Upper lobe of left lung (tissue), 6 donors: ENCODE measurements around the gene LRRC36. TPM values are rescaled to one million over a fixed set of nuclear protein-coding genes. Genes with fewer than 3 reads are reported as not detected.

ENCODE experiments used
- ATAC-seq, 2 donors: fragments of 200-7000 bp; cut with Tn5 transposase; one replicate each; pipeline ENCODE4 v1.9.1; 2022; ENCODE audit warnings: mild to moderate bottlenecking in 2 of 2, moderate library complexity in 2 of 2; ENCODE audit not compliant: low FRiP score in 2 of 2
- DNase-seq, 2 donors: peaks; one replicate each; pipeline ENCODE4 v3.0.0-alpha.2; 2019 to 2020
- H3K27ac ChIP-seq, 4 donors: fragments of 200-600 bp; sonication (generic); one replicate each; pipeline ENCODE4 v1.5.1; 2016 to 2019
- H3K27me3 ChIP-seq, 4 donors: fragments of 200-600 bp; sonication (generic); one replicate each; pipeline ENCODE4 v1.5.1; 2017 to 2019
- H3K36me3 ChIP-seq, 4 donors: fragments of 200-600 bp; sonication (generic); one replicate each; pipeline ENCODE4 v1.5.1; 2016 to 2019
- H3K4me1 ChIP-seq, 4 donors: fragments of 200-600 bp; sonication (generic); one replicate each; pipeline ENCODE4 v1.5.1; 2018 to 2019
- H3K4me3 ChIP-seq, 4 donors: fragments of 200-600 bp; sonication (generic); one replicate each; pipeline ENCODE4 v1.5.1; 2017 to 2019; ENCODE audit warnings: mild to moderate bottlenecking in 2 of 4, moderate library complexity in 1 of 4
- H3K9me3 ChIP-seq, 4 donors: fragments of 200-600 bp; sonication (generic); one replicate each; pipeline ENCODE4 v1.5.1; 2018 to 2019
- EP300 ChIP-seq, 4 donors: sonication (generic); formaldehyde crosslinking; IDR thresholded peaks; one replicate each; pipeline ENCODE4 v1.5.1; 2017; ENCODE audit warnings: antibody characterized with exemption in 4 of 4, control low read depth in 2 of 4
- POLR2A ChIP-seq, 4 donors: fragments of 450-650 bp; IDR thresholded peaks; one replicate each; pipeline ENCODE4 v1.5.1; 2016 to 2017; ENCODE audit warnings: antibody characterized with exemption in 4 of 4, mild to moderate bottlenecking in 2 of 4
- POLR2AphosphoS5 ChIP-seq, 2 donors: sonication (generic); formaldehyde crosslinking; IDR thresholded peaks; one replicate each; pipeline ENCODE4 v1.5.1; 2017; ENCODE audit warnings: antibody characterized with exemption in 2 of 2
- WGBS, 2 donors: methylation state at CpG; one replicate each; pipeline ENCODE4 v1.1.5; 2017 to 2018; 5-methylcytosine and 5-hydroxymethylcytosine counted together
- total RNA-seq, 6 donors: library from RNA; depleted of rRNA in 4 of 6; stranded (reverse); fragments of >200 nt in 4 of 6; gene quantifications; one replicate each; pipeline versions ENCODE4 v1.1.0 to v1.2.1, GENCODE V29; 2016 to 2021
- TF ChIP-seq, protein P1 (sequence below), 6 experiments: fragments of 450-650 bp in 4 of 6; fragments of 200-600 bp in 2 of 6; sonication (generic) in 2 of 6; IDR thresholded peaks; one replicate each; pipeline ENCODE4 v1.5.1; 2016 to 2019; ENCODE audit warnings: antibody characterized with exemption in 6 of 6
- donor health status: DM: no; HTN: no; CAD: no; lungs with moderate emphysema.
- donor health status: DM: no; HTN: yes; CAD: no; lungs with severe emphysema.

LRRC36 gene
- total RNA-seq, 6 donors from 2014 or later: 5.9 to 110 (median 22.8) TPM

- TF ChIP-seq, protein P1, sequence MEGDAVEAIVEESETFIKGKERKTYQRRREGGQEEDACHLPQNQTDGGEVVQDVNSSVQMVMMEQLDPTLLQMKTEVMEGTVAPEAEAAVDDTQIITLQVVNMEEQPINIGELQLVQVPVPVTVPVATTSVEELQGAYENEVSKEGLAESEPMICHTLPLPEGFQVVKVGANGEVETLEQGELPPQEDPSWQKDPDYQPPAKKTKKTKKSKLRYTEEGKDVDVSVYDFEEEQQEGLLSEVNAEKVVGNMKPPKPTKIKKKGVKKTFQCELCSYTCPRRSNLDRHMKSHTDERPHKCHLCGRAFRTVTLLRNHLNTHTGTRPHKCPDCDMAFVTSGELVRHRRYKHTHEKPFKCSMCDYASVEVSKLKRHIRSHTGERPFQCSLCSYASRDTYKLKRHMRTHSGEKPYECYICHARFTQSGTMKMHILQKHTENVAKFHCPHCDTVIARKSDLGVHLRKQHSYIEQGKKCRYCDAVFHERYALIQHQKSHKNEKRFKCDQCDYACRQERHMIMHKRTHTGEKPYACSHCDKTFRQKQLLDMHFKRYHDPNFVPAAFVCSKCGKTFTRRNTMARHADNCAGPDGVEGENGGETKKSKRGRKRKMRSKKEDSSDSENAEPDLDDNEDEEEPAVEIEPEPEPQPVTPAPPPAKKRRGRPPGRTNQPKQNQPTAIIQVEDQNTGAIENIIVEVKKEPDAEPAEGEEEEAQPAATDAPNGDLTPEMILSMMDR (IDR thresholded peaks at IDR 0.05): no peak
- TF ChIP-seq POLR2AphosphoS5 (IDR thresholded peaks at IDR 0.05) (no peak), POLR2A (IDR thresholded peaks at IDR 0.05) (no peak), EP300 (IDR thresholded peaks at IDR 0.05) (no peak)
- peaks cover 17 to 31% (median 21%) of the 10 kb centered on the region in 4 donors for H3K4me1 ChIP-seq
- no peaks in the 10 kb centered on the region for H3K36me3 ChIP-seq
- ATAC-seq: peak in 1 of 2 donors; percentile 4
- WGBS, 2 donors: 52 to 57% methylated on average over 10 to 12 of the region's 12 CpGs
- H3K27me3 ChIP-seq: no peaks in the 10 kb centered on the region
- no peaks in the 10 kb centered on the region for H3K9me3 ChIP-seq
- H3K27ac ChIP-seq: peak overlapping the region; percentile 66 to 77 (median 76)
- DNase-seq: peak in 1 of 2 donors; percentile 36
- H3K4me3 ChIP-seq: no peak overlapping the region
Measured at GRCh38 chr16:67403976-67404555, 77.5 kb downstream of the LRRC36 start.

- 69 to 80% methylated on average over 1 to 5 of the region's 5 CpGs for WGBS, 2 donors
- H3K4me1 ChIP-seq: peaks cover 10 to 24% (median 15%) of the 10 kb centered on the region in 4 donors
- DNase-seq (peak in 1 of 2 donors; percentile 89), ATAC-seq (peak; percentile 11 to 90)
- H3K27me3 ChIP-seq: no peaks in the 10 kb centered on the region
- peak overlapping the region; percentile 58 to 84 (median 74) for H3K27ac ChIP-seq
- no peaks in the 10 kb centered on the region for H3K9me3 ChIP-seq
- H3K36me3 ChIP-seq: no peaks in the 10 kb centered on the region
- peak; percentile 65 to 73 for TF ChIP-seq POLR2AphosphoS5 (IDR thresholded peaks at IDR 0.05)
- peak in 3 of 4 donors; percentile 42 to 99 (median 64) for TF ChIP-seq EP300 (IDR thresholded peaks at IDR 0.05)
- TF ChIP-seq POLR2A (IDR thresholded peaks at IDR 0.05): no peak
- no peak overlapping the region for H3K4me3 ChIP-seq
Measured at GRCh38 chr16:67404740-67405226, 78.2 kb downstream of the LRRC36 start.

GRCh38 chr16:67405336-67405735, 78.7 kb downstream of the LRRC36 start:
- H3K27me3 ChIP-seq: no peaks in the 10 kb centered on the region
- no peaks in the 10 kb centered on the region for H3K36me3 ChIP-seq
- TF ChIP-seq, protein P1 (IDR thresholded peaks at IDR 0.05): no peak
- TF ChIP-seq POLR2AphosphoS5 (IDR thresholded peaks at IDR 0.05) (no peak), POLR2A (IDR thresholded peaks at IDR 0.05) (no peak), EP300 (IDR thresholded peaks at IDR 0.05) (no peak)
- ATAC-seq (peak in 1 of 2 donors; percentile 42), DNase-seq (no peak)
- 85 to 88% methylated on average over 4 to 8 of the region's 8 CpGs for WGBS, 2 donors
- H3K9me3 ChIP-seq: no peaks in the 10 kb centered on the region
- peaks cover 9 to 21% (median 15%) of the 10 kb centered on the region in 4 donors for H3K4me1 ChIP-seq
- peak overlapping the region; percentile 58 to 84 (median 74) for H3K27ac ChIP-seq
- no peak overlapping the region for H3K4me3 ChIP-seq

- 89% methylated on average over 14 to 18 of the region's 18 CpGs for WGBS, 2 donors
Measured at GRCh38 chr16:67406111-67406971, 79.7 kb downstream of the LRRC36 start.

More at GRCh38 chr16:67406111-67406971, 79.7 kb downstream of the LRRC36 start:
- ATAC-seq (peak in 1 of 2 donors; percentile 86), DNase-seq (peak in 1 of 2 donors; percentile 68)
- TF ChIP-seq EP300 (IDR thresholded peaks at IDR 0.05): no peak
- no peak for TF ChIP-seq POLR2A (IDR thresholded peaks at IDR 0.05)
- TF ChIP-seq POLR2AphosphoS5 (IDR thresholded peaks at IDR 0.05): no peak
- TF ChIP-seq, protein P1 (IDR thresholded peaks at IDR 0.05): no peak
- Histone ChIP-seq H3K4me3 (no peak overlapping the region), H3K36me3 (no peaks in the 10 kb centered on the region), H3K9me3 (no peaks in the 10 kb centered on the region), H3K27me3 (no peaks in the 10 kb centered on the region), H3K4me1 (peaks cover 9 to 21% (median 15%) of the 10 kb centered on the region in 4 donors), H3K27ac (peak overlapping the region; percentile 24 to 84 (median 54))
